HepG2 (cell line): ENCODE data around the gene TWNK. TPM values are rescaled to one million over a fixed set of nuclear protein-coding genes. Genes with fewer than 3 reads are reported as not detected.

Experiments used
- FOXJ3 ChIP-seq: sonication (generic); formaldehyde crosslinking; IDR thresholded peaks from 2 replicates; pipeline ENCODE4 v1.4.0; 2020; ENCODE audit warnings: missing genetic modification reagents, mild to moderate bottlenecking, borderline replicate concordance
- POGZ ChIP-seq: sonication (generic); formaldehyde crosslinking; IDR thresholded peaks from 2 replicates; pipeline ENCODE4 v1.4.0; 2020; ENCODE audit warnings: mild to moderate bottlenecking, missing genetic modification reagents
- REPIN1 ChIP-seq: sonication (generic); formaldehyde crosslinking; IDR thresholded peaks from 2 replicates; pipeline ENCODE4 v1.8.0; 2022; ENCODE audit warnings: missing genetic modification reagents, low read depth, mild to moderate bottlenecking, borderline replicate concordance
- SIN3B ChIP-seq: fragments of 150-350 bp; IDR thresholded peaks from 2 replicates; pipeline ENCODE4 v1.6.1; 2014; ENCODE audit warnings: low read length
- TBL1XR1 ChIP-seq: fragments of 150-350 bp; IDR thresholded peaks from 2 replicates; pipeline ENCODE4 v1.6.1; 2014; ENCODE audit warnings: borderline replicate concordance, low read length; ENCODE audit not compliant: partially characterized antibody
- TFAP4 ChIP-seq: sonication (generic); IDR thresholded peaks from 2 replicates; pipeline ENCODE4 v1.6.1; 2016; ENCODE audit warnings: low read depth, borderline replicate concordance
- ZC3H4 ChIP-seq: sonication (generic); formaldehyde crosslinking; IDR thresholded peaks from 2 replicates; pipeline ENCODE4 v1.4.0; 2020; ENCODE audit warnings: missing genetic modification reagents, borderline replicate concordance
- ZMYM4 ChIP-seq: sonication (generic); formaldehyde crosslinking; IDR thresholded peaks from 2 replicates; pipeline ENCODE4 v1.8.1; 2023; ENCODE audit warnings: mild to moderate bottlenecking, missing genetic modification reagents
- ZNF235 ChIP-seq: sonication (generic); formaldehyde crosslinking; IDR thresholded peaks from 2 replicates; pipeline ENCODE4 v1.8.1; 2023; ENCODE audit warnings: mild to moderate bottlenecking, missing genetic modification reagents, borderline replicate concordance
- ZNF329 ChIP-seq: sonication (generic); formaldehyde crosslinking; IDR thresholded peaks from 2 replicates; pipeline ENCODE4 v1.9.0; 2021; ENCODE audit warnings: low read depth, mild to moderate bottlenecking, missing genetic modification reagents
- ZNF562 ChIP-seq: sonication (generic); formaldehyde crosslinking; IDR thresholded peaks from 2 replicates; pipeline ENCODE4 v1.8.0; 2022; ENCODE audit warnings: missing genetic modification reagents, borderline replicate concordance
- ZNF580 ChIP-seq: IDR thresholded peaks from 2 replicates; pipeline ENCODE4 v1.6.1; 2016; ENCODE audit warnings: low read depth, borderline replicate concordance
- ZNF629 ChIP-seq: sonication (generic); formaldehyde crosslinking; conservative IDR thresholded peaks from 2 replicates; pipeline ENCODE4 v1.5.0; 2020; ENCODE audit warnings: missing genetic modification reagents
- ZNF652 ChIP-seq: IDR thresholded peaks from 2 replicates; pipeline ENCODE4 v1.6.1; 2016; ENCODE audit warnings: low read depth, borderline replicate concordance
- polyA plus RNA-seq, 8 experiments: library from polyadenylated mRNA; depleted of rRNA in 3 of 8; stranded (reverse) in 7 of 8; unstranded in 1 of 8; fragments of >200 nt; fragmentation: Illumina TruSeq in 4 of 8; extraction: Trizol in 4 of 8; gene quantifications; 2 replicates each; pipeline versions ENCODE4 v1.2.1 to v1.2.3, GENCODE V29; 2011 to 2016; ENCODE audit warnings: low read depth in 4 of 8, missing spikeins in 1 of 8, mixed read lengths in 1 of 8; ENCODE audit not compliant: insufficient read depth in 1 of 8
- total RNA-seq, 5 experiments: library from RNA; depleted of rRNA; stranded (reverse); fragments of >200 nt; fragmentation: Illumina TruSeq; extraction: Trizol; gene quantifications; 2 replicates each; pipeline ENCODE4 v1.2.3, GENCODE V29; 2016; ENCODE audit warnings: low read depth in 1 of 5
- TF ChIP-seq, protein P1 (sequence below): sonication (generic); formaldehyde crosslinking; IDR thresholded peaks from 2 replicates; pipeline ENCODE4 v1.4.0; 2020; ENCODE audit warnings: mild to moderate bottlenecking, missing genetic modification reagents
- TF ChIP-seq, protein P2 (sequence below): sonication (generic); formaldehyde crosslinking; IDR thresholded peaks from 2 replicates; pipeline ENCODE4 v1.4.0; 2020; ENCODE audit warnings: mild to moderate bottlenecking, missing genetic modification reagents

The TWNK gene
- total and polyA plus RNA-seq, 2 of the 13 experiments (the other 11 are each of a cell fraction or from before 2014, with no cell fraction given), result 10.7 to 16.5 TPM

GRCh38 chr10:100997360-100998182 is 10.2 kb downstream of the TWNK start (continued):
- TF ChIP-seq FOXJ3 (0 out of 2 replicates have a peak, but pooled peaks have one; percentile 28), ZNF329 (0 out of 2 replicates have a peak, but pooled peaks have one; percentile 50), REPIN1 (CRISPR knock-in tag) (no peak), SIN3B (peak; percentile 35; the same call in 1 of the 2 replicates), ZNF562 (no peak), POGZ (no peak), ZC3H4 (CRISPR knock-in tag) (no peak), ZNF652 (CRISPR knock-in tag) (peak; percentile 75), ZNF235 (CRISPR knock-in tag) (no peak), TBL1XR1 (no peak), ZNF580 (CRISPR knock-in tag) (peak; percentile 61; the same call in 1 of the 2 replicates), TFAP4 (no peak), ZNF629 (CRISPR knock-in tag) (peak; percentile 39; the same call in 1 of the 2 replicates), ZMYM4 (CRISPR knock-in tag) (peak; percentile 41)
- TF ChIP-seq, protein P1, sequence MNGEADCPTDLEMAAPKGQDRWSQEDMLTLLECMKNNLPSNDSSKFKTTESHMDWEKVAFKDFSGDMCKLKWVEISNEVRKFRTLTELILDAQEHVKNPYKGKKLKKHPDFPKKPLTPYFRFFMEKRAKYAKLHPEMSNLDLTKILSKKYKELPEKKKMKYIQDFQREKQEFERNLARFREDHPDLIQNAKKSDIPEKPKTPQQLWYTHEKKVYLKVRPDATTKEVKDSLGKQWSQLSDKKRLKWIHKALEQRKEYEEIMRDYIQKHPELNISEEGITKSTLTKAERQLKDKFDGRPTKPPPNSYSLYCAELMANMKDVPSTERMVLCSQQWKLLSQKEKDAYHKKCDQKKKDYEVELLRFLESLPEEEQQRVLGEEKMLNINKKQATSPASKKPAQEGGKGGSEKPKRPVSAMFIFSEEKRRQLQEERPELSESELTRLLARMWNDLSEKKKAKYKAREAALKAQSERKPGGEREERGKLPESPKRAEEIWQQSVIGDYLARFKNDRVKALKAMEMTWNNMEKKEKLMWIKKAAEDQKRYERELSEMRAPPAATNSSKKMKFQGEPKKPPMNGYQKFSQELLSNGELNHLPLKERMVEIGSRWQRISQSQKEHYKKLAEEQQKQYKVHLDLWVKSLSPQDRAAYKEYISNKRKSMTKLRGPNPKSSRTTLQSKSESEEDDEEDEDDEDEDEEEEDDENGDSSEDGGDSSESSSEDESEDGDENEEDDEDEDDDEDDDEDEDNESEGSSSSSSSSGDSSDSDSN, result peak; percentile 99
- TF ChIP-seq, protein P2, sequence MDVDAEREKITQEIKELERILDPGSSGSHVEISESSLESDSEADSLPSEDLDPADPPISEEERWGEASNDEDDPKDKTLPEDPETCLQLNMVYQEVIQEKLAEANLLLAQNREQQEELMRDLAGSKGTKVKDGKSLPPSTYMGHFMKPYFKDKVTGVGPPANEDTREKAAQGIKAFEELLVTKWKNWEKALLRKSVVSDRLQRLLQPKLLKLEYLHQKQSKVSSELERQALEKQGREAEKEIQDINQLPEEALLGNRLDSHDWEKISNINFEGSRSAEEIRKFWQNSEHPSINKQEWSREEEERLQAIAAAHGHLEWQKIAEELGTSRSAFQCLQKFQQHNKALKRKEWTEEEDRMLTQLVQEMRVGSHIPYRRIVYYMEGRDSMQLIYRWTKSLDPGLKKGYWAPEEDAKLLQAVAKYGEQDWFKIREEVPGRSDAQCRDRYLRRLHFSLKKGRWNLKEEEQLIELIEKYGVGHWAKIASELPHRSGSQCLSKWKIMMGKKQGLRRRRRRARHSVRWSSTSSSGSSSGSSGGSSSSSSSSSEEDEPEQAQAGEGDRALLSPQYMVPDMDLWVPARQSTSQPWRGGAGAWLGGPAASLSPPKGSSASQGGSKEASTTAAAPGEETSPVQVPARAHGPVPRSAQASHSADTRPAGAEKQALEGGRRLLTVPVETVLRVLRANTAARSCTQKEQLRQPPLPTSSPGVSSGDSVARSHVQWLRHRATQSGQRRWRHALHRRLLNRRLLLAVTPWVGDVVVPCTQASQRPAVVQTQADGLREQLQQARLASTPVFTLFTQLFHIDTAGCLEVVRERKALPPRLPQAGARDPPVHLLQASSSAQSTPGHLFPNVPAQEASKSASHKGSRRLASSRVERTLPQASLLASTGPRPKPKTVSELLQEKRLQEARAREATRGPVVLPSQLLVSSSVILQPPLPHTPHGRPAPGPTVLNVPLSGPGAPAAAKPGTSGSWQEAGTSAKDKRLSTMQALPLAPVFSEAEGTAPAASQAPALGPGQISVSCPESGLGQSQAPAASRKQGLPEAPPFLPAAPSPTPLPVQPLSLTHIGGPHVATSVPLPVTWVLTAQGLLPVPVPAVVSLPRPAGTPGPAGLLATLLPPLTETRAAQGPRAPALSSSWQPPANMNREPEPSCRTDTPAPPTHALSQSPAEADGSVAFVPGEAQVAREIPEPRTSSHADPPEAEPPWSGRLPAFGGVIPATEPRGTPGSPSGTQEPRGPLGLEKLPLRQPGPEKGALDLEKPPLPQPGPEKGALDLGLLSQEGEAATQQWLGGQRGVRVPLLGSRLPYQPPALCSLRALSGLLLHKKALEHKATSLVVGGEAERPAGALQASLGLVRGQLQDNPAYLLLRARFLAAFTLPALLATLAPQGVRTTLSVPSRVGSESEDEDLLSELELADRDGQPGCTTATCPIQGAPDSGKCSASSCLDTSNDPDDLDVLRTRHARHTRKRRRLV, result 0 out of 2 replicates have a peak, but pooled peaks have one; percentile 25
